IPS-18c (cell line): ENCODE data around the gene IMPDH1.
"Not testable (repeated sequence)": the region's sequence is repeated elsewhere in the genome, so short reads cannot be mapped to it uniquely, and the experiment has no call there.

Experiments used
- H3K4me3 ChIP-seq: 2 replicates; pipeline ENCODE4 v1.7.0; 2013; ENCODE audit warnings: low read depth, mild to moderate bottlenecking, low read length, moderate library complexity; ENCODE audit not compliant: insufficient read depth
- H3K9me3 ChIP-seq: one replicate; pipeline ENCODE4 v1.6.1; 2013; ENCODE audit warnings: mild to moderate bottlenecking, low read length, moderate library complexity; ENCODE audit not compliant: control insufficient read depth, insufficient read depth

The IMPDH1 gene

DNA sequence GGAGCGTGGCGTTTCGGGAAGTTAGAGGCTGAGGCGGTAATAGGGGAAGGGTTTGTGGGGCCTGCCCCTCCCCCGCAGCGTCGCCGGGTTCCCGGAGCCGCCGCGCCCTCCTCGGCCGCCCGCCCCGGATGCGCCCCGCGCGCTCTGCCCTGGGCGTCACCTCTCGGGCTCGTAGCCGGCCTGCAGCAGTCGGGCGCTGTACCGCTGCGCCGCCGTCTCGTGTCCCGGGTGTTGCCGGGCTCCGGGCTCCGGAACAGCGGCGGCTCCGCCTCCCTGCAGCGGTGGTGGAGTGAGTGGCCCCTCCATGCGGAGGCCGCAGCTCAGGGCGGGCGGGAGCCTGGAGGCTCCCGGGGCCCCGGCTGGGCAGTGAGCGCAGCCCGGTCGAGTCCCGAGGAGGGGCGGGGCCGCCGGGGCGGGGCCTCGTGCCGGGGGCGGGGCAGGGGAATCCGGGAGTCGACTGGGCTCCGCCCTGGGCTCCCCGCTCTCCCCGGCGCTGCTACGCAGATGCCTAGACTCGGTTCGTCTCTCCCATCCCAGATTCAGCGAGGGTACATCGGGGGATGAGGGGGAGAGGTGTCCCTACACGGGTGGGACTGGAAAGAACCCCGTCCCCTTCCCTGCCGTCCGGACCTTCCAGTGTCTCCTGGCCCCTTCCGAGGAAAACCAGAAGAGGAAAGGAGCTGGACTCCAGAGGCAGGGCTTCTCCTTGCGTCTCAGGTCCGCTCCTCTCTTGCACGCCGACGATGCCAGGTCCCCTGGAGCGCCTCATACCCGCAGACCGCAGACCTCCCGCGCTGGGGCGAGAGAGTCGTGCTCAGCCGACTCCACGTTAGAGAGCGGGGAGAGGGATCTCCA is at the start of gene IMPDH1:
TSS of gene IMPDH1 (minus strand) at position 387 of the 855 bp plus-strand sequence. CDS start at position 306, 81 bp downstream.
- no peaks in the 10 kb centered on the region for H3K9me3 ChIP-seq
- H3K4me3 ChIP-seq = peak within 1 kb of the TSS; percentile 55

DNA sequence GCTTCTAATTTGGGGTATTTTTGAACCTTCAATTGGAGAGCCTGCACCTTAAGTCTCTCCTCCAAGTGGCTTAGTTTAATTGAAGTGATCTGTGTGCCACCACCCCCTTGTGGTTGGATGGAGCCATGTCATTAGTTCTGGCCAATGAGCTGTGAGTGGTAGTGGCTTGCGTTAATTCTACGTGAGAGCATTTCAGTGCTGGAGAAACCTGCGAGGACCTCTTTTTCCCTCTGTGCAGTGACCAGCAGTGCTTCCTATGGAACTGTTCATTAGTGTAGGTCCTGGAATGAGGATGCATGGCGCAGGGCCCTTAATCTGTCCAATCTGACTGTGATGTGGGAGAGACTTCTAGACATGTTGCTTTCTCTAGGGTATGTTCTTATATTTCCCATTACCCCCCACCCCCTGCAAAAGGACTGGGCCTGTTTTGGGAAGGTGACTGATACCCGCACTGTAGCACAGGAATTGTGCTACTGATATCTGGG is 49.7 kb upstream of the IMPDH1 start:
- H3K4me3 ChIP-seq = no peak overlapping the region
- peaks cover 2% of the 10 kb centered on the region for H3K9me3 ChIP-seq

DNA sequence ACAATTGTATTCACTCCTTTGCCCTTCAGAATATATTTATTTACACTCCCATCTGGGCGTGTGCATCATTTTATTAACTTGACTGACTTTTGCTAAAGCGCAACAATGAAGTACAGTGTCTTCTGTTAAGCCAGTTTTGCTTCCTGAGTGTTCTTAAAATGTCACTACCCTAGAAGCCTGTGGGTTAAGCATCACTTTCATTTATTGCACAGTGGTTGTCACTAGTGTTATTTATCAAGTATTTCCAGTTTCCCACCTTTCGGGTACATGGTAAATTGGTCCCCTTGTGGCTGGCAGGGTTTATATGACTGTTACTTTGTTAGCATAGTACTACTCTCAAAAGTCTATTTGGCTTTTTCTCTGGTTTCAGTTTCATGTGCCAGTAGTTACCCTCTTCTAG is 49.2 kb upstream of the IMPDH1 start:
- Histone ChIP-seq H3K4me3 (0 out of 2 replicates have a peak overlapping the region, but pooled peaks have one; percentile 20), H3K9me3 (peaks cover 2% of the 10 kb centered on the region)

DNA sequence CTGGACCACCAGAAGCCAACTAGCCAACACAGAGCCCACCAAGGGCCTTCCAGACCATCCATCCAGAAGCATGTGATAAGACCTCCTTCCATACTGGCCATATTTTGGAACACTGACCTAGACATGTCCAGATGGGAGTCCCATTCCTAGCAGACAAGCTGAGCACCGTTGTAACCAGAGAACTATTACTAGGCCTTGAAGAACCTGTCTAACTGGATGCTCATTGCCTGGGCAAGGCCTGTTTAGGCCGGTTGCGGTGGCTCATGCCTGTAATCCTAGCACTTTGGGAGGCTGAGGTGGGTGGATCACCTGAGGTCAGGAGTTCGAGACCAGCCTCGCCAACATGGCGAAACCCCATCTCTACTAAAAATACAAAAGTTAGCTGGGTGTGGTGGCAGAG is 47.6 kb upstream of the IMPDH1 start:
- H3K9me3 ChIP-seq = not testable (repeated sequence)
- H3K4me3 ChIP-seq = peak overlapping the region; percentile 42

DNA sequence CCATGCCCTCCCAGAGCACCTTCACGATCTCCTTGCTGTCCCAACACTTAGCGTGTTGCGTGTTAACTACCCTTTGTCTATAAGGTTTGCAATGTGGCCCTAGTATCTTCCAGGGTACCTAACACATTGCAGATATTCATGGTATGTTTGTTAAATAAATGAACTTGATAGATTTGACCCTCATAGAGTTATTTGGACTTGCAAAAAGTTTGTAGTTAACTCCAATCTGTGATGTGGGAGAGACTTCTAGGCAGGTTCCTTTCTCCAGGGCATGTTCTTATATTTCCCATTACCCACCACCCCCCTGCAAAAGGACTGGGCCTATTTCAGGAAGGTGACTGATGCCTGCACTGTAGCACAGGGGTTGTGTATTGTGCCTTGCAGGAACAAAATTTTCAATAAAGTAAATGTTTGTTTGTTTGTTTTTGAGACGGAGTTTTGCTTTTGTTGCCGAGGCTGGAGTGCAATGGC is 46.5 kb upstream of the IMPDH1 start:
- Histone ChIP-seq H3K9me3 (peaks cover 2% of the 10 kb centered on the region), H3K4me3 (peak overlapping the region; percentile 99)

DNA sequence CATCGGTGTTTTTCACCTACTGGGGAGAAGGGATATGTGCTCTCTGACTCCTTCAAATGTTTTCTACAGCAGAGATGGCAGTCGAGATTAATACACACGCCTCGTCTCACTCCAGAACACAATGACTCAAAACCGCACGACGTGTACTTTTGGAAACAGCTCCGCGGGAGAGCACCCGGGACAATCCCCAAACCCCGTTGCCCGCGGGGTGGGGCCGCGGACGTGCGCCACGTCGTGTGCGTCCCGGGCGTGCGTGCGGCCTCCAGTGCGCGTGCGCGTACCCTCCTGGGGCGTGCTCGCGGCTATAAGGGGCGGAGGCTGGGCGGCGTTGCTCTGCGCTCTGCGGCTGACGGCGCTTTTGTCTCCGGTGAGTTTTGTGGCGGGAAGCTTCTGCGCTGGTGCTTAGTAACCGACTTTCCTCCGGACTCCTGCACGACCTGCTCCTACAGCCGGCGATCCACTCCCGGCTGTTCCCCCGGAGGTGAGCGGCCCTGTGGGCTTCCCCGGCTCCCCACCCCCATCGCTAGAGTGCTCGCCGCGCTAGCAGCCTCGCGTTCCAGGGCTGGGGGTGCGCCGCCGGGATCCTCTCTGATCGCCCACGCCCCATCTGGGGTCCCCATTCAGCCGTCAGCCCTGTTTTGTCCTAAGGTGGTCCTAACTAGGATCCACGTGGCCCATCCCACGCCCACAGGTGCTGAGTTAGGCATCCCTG is 45.9 kb upstream of the IMPDH1 start, which contains the start of gene HILPDA:
TSS of gene HILPDA (plus strand) at position 336 of the 712 bp plus-strand sequence. CDS start 1,391 bp downstream, outside the sequence.
- H3K4me3 ChIP-seq = peak within 1 kb of the TSS; percentile 99
- H3K9me3 ChIP-seq = peaks cover 2% of the 10 kb centered on the region

DNA sequence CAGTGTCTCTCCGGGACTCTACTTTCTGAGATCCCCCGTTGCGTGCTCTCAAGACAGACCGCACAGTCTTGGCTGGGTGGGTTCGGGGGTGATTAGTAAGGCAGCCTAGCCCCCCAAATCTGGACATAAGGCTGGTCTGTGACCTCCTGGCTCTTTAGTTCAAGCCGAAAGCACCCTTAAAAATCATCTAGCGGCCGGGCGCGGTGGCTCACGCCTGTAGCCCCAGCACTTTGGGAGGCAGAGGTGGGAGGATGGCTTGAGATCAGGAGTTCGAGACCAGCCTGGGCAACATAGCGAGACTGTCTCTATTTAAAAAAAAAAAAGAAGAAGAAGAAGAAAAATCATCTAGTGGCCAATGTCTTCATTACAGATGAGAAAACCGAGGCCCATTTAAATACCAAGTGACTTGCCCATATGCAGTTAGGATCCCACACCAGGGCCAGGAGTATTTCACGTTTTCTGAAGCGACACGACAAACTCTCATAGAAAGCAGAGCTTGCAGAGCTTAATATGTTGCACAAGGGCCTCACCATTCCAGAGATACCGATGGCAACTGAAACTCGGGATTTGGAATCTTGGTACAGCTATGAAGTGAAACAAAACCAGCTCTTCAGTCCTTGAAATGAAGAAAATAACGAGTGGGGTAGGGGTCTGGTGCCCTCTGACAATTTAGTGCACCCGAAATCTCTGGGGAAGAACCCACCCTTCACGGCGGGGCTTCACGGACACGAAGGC is 45.2 kb upstream of the IMPDH1 start:
- Histone ChIP-seq H3K4me3 (peak overlapping the region; percentile 99), H3K9me3 (peaks cover 2% of the 10 kb centered on the region)

DNA sequence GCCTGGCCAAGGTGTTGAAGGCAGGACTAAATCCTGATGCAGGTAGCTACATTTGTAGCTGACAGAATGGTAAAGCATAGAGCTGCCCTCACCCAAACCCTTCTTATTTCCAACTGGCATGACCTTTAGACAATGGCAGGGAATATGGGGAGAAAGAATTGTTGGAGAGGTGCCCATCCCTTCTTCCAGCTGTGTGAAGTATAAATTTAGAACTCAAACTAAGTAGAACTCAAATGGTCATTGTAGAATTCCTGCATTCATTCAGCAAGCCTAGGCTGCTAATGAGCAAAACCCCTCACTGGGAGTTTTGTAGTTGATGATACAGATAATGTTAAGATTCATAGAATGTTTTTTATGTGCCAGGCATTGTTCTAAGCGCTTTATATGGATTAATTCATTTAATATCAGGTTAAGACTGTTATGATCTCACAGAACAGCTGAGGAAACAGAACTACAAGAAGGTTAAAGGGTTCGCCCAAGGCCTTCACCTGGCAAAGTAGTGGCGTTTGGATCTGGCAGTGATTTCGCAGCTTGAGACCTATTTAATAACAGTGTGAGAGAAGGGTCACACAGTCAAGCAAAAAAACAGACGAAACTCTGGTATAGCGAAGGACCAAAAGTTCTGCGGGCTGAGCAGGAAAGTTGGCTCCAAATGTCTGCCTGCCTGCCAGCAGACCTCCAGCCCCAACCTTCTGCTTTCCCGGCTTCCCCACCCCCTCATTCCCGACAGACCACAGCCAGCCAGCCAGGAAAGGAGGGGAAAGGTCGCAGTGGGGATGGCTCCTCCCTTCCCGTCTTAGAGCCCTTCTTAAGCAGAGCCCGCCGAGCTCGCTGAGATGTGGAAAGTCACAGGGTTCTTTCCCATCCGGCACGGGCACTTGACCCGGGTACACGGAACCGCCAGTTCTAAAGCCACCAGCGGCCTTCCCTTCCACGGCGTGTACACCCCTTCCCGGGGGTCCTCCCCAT is 44.3 kb upstream of the IMPDH1 start:
- H3K9me3 ChIP-seq = peaks cover 2% of the 10 kb centered on the region
- peak overlapping the region; percentile 38 for H3K4me3 ChIP-seq

DNA sequence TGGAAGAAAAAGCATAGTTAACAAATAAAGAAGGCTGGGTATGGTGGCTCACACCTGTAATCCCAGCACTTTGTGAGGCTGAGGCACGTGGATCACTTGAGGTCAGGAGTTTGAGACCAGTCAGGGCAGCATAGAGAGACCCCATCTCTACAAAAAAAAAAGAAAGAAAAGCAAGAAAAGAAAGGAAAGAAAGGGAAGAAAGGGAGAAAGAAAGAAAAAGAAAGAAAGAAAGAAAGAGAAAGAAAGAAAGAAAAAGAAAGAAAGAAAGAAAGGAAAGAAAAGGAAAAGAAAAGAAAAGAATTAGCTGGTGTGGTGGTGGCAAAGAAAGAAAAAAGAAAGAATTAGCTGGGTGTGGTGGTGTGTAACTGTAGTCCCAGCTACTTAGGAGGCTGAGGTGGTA is 42.8 kb upstream of the IMPDH1 start:
- Histone ChIP-seq H3K4me3 (no peak overlapping the region), H3K9me3 (peaks cover 2% of the 10 kb centered on the region)

DNA sequence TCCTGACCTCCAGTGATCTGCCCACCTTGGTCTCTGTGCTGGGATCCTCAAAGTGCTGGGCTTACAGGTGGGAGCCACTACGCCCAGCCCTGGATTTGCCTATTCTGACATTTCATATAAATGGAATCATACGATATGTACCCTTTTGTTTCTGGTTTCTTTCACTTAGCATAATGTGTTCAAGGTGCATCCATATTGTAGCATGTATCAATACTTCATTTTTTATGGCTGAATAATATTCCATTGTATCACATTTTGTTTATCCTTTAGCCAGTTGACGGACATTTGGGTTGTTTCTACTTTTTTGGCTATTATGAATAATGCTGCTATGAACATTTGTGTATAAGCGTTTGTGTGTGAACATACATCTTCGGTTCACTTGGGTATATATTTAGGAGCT is 41.1 kb upstream of the IMPDH1 start:
- H3K9me3 ChIP-seq = no peaks in the 10 kb centered on the region
- H3K4me3 ChIP-seq = no peak overlapping the region

DNA sequence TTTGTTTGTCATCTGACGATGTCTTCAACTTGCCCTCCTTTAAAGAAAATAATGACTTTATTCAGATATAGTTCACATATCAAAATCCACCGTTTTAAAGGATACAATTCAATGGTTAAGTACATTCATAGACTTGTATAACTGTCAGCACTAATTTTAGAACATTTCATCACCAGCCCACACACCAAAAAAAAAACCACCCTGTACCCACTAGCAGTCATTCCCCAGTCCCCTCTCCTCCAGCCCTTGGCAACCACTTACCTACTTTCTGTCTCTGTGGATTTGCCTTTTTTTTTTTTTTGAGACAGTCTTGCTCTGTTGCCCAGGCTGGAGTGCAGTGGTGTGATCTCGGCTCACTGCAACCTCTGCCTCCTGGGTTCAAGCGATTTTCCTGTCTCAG is 40.6 kb upstream of the IMPDH1 start:
- no peak overlapping the region for H3K4me3 ChIP-seq
- no peaks in the 10 kb centered on the region for H3K9me3 ChIP-seq

DNA sequence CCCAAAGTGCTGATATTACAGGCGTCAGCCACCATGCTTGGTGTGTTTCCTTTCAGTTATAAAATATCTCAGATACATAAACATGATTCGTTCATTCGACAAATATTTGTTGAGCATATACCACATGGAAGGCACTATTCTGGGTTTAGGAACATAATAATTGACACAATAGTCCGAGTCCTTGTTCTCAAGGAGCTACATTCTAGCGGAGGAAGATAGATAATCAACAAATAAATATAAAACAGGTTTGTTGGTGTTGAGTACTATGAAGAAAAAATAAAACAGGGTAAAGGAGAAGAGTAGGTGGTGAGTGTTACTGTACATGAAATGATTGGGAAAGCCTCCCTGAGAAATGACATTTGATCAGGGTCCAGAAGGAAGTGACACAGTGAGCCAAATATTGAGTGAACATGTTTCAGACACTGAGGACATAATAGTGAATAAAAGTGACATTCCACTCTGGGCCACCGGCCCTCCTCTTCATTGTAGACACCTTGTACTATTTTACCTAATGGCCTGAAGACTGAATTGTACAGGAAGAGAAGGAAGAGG is 39.0 kb upstream of the IMPDH1 start:
- Histone ChIP-seq H3K4me3 (no peak overlapping the region), H3K9me3 (no peaks in the 10 kb centered on the region)

DNA sequence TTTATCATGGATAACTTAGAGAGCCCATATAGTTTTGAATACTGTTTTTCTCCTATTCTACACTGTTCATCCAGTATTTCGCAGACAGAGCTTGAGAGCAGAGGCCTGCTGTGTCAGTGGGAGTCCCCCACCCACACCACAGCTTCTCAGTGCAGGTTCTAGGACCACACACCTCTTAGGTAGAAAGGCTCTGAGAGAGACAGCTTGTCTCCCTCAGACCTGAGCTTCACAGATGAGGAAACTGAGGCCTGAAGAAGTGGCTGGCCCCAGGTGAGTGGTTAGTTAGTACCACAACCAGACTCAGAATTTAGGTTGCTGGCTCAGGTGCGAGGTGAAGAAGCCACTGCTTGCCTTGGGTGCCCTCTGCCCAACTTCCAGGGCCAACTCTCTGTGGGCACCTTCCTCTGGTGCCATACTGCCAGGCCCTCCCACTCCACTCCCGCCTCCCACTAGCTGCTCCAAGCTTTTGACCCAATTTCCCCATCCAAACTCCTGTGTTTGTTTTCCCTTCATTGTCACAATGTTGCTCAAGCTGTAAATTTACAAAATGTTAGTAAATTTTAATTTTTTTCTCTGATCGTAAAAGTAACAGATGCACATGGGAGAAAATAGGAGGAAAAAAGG is 38.3 kb upstream of the IMPDH1 start:
- no peaks in the 10 kb centered on the region for H3K9me3 ChIP-seq

DNA sequence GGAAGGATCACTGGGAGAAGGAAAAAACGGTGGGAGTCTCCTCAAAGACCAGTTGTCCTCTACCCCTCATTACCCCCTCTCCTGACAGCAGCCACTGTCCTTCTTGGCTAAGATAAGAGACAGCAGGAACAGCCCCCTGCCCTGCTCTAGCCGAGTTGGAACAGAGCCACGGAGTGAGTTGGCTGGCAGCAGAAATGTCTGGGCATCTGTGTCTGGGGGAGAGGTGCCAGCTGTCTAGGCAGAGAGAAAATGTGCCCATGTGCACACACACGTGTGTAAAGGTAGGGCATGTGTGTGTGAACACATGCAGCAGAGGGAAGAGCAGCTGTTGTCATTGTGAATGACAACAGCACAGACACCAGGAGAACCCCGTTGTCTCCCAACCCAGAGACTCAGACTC is 36.5 kb upstream of the IMPDH1 start:
- H3K4me3 ChIP-seq = no peak overlapping the region
- H3K9me3 ChIP-seq = no peaks in the 10 kb centered on the region

More for the DNA sequence above, 38.3 kb upstream of the IMPDH1 start:
- no peak overlapping the region for H3K4me3 ChIP-seq

DNA sequence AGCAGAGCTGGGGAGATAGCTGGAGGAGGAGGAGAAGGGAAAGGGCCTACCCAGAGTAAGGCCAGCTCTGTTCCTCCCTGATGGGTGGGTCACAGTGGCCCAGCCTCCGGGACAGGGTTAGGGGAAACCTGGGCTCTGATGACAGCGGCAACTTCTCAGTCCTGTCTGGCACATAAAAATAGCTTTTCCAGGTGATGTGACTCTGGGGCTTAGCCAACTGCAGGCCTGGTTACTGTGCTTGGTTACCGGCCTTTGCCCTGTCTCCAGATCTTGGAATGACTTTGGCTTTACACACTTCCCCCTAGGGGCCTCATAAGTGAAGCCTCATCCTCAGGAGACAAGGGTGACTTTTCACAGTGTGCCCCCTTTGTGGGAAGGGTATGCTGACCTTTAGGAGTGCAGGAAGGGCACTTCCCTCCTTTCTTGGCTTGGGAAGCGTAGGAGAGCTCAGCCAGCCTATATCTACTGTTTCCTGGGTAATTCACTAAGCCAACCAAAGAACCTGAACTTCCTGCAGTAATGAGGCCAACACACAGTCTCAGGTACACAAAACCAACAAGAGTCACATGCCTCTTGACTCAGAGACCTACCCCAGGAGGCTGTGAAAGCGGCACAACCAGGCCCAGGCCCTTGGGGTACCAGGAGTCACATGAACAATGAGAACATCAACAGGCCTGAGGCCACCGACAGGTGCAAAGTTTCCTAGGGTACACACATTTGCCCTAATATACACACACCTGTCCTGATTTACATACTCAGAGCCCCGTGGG is 34.2 kb upstream of the IMPDH1 start:
- Histone ChIP-seq H3K4me3 (no peak overlapping the region), H3K9me3 (no peaks in the 10 kb centered on the region)
